ENCODE results near the gene IQSEC1.

The IQSEC1 gene

GRCh38 chr3:13031621-13032020, 41.6 kb downstream of the IQSEC1 start:
- no peak for DNase-seq (ENCODE audit: low read depth in 2 of 2, low spot score in 1 of 2)

- no peak for DNase-seq (ENCODE audit: low read depth in 2 of 2, low spot score in 1 of 2)
Observed at GRCh38 chr3:13030684-13031083, 42.5 kb downstream of the IQSEC1 start.

- no peak for DNase-seq (ENCODE audit: low read depth in 2 of 2, low spot score in 1 of 2)
Observed at GRCh38 chr3:13028010-13028821, 45.0 kb downstream of the IQSEC1 start.

GRCh38 chr3:13027154-13027553, 46.1 kb downstream of the IQSEC1 start:
- DNase-seq (ENCODE audit: low read depth in 2 of 2, low spot score in 1 of 2) = no peak

GRCh38 chr3:13026534-13026933, 46.7 kb downstream of the IQSEC1 start:
- no peak for DNase-seq (ENCODE audit: low read depth in 2 of 2, low spot score in 1 of 2)

- DNase-seq (ENCODE audit: low read depth in 2 of 2, low spot score in 1 of 2) = no peak
Observed at GRCh38 chr3:13025778-13026518, 47.3 kb downstream of the IQSEC1 start.

- no peak for DNase-seq (ENCODE audit: low read depth in 2 of 2, low spot score in 1 of 2)
Observed at GRCh38 chr3:13025090-13025489, 48.1 kb downstream of the IQSEC1 start.

- no peak for DNase-seq (ENCODE audit: low read depth in 2 of 2, low spot score in 1 of 2)
Observed at GRCh38 chr3:13024765-13025065, 48.5 kb downstream of the IQSEC1 start.

- DNase-seq (ENCODE audit: low read depth in 2 of 2, low spot score in 1 of 2) = no peak
Observed at GRCh38 chr3:13023971-13024764, 49.1 kb downstream of the IQSEC1 start.

- no peak for DNase-seq (ENCODE audit: low read depth in 2 of 2, low spot score in 1 of 2)
Observed at GRCh38 chr3:13023235-13023970, 49.8 kb downstream of the IQSEC1 start.

GRCh38 chr3:13022348-13023234, 50.6 kb downstream of the IQSEC1 start:
- DNase-seq (ENCODE audit: low read depth in 2 of 2, low spot score in 1 of 2) = no peak

- no peak for DNase-seq (ENCODE audit: low read depth in 2 of 2, low spot score in 1 of 2)
Observed at GRCh38 chr3:13021141-13022114, 51.8 kb downstream of the IQSEC1 start.

- DNase-seq (ENCODE audit: low read depth in 2 of 2, low spot score in 1 of 2) = no peak
Observed at GRCh38 chr3:13020159-13020750, 53.0 kb downstream of the IQSEC1 start.

- no peak for DNase-seq (ENCODE audit: low read depth in 2 of 2, low spot score in 1 of 2)
Observed at GRCh38 chr3:13019243-13020095, 53.8 kb downstream of the IQSEC1 start.

GRCh38 chr3:13018561-13019242, 54.5 kb downstream of the IQSEC1 start:
- DNase-seq (ENCODE audit: low read depth in 2 of 2, low spot score in 1 of 2) = no peak

- no peak for DNase-seq (ENCODE audit: low read depth in 2 of 2, low spot score in 1 of 2)
Observed at GRCh38 chr3:13018043-13018451, 55.2 kb downstream of the IQSEC1 start.

Measured in stimulated activated CD8-positive, alpha-beta memory T cell treated with anti-CD3 and anti-CD28 coated beads, Interleukin-4, amount 100 ng/mL, for 4 hours (primary cell).